Measurements from ENCODE around the gene TNFRSF8. TPM values are rescaled to one million over a fixed set of nuclear protein-coding genes. Genes with fewer than 3 reads are reported as not detected.

Gene TNFRSF8
- total RNA-seq: under 0.01 and 0.22 TPM in 2 replicates

DNA sequence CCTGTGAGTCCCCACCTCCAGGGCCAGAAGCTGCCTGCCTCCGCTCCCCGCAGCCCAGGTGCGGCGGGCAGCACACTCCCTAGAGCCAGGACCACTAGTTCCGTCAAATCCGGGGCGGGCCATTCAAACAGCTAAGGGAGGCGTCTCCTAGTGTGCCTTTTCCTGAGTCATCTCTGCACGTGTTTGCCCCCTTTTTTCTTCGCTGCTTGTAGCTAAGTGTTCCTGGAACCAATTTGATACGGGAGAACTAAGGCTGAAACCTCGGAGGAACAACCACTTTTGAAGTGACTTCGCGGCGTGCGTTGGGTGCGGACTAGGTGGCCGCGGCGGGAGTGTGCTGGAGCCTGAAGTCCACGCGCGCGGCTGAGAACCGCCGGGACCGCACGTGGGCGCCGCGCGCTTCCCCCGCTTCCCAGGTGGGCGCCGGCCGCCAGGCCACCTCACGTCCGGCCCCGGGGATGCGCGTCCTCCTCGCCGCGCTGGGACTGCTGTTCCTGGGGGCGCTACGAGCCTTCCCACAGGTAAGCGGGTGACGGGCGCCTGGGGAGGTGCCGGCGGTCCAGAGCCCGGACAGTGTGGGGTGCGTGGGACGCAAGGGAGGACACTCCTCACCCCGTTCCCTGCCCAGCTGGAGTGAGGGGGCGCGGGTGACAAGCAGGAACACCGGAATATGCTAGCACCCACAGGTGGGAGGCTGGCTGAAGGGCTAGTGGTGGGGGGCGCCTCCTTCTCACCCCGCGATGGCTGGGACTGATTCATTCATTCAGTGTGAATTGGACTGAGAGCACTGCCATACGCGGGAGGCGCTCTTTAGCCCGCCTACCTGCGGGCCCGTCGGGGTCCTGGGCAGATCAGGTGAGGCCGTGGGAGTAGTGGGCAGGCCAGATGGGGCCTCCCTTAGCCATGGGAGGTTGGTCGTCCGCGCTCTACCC lies at the start of gene TNFRSF8:
Gene TNFRSF8, plus strand, starts transcription at position 163 of the 932 bp plus-strand sequence. Its CDS starts 296 bp downstream, at position 459.

DNA sequence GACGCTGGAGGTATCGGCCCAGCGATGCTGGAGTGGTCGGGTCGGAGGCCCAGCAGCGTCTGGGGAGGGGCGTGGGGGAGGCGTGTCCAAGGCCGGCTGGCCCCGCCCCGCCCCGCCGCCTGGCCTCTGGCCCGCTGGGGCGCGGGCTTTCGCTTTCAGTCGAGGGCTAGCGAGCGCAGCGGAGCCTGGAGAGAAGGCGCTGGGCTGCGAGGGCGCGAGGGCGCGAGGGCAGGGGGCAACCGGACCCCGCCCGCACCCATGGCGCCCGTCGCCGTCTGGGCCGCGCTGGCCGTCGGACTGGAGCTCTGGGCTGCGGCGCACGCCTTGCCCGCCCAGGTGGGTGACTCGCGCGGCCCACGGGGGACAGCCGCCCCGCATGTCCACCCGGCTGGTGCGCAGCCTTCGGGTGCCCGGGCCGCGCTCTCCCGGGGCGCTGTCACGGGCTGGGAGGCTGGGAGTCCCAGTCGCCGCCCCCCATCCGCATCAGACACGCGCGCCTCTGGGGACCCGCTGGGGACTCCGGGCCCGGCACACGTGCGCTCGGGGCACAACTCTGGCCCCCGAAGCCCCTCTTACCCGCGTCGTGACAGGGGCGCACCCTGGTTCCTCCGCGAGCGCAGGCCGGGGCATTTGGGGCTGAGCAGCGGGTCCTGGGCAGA lies 103.9 kb downstream of the TNFRSF8 start, which contains the start of gene TNFRSF1B:
Gene TNFRSF1B, plus strand, starts transcription at position 158 of the 659 bp plus-strand sequence. Its CDS starts 101 bp downstream, at position 259.

Small RNA genes lying within 50 kb of the gene (small RNA-seq; reads per million reads assigned to genes)
- gene AL096840.1 (not detected), gene MIR4632 (not detected), gene MIR6729 (not detected), gene RF00019 (not detected), gene RN7SL649P (not detected), gene RNU6-777P (not detected), gene RPL23AP89 (not detected)

Other genes starting within 250 kb of the TNFRSF8 start
- gene NPPA, start 215.5 kb upstream of the TNFRSF8 start, total RNA-seq: not detected in 2 replicates
- gene NPPB, start 204.4 kb upstream of the TNFRSF8 start, total RNA-seq: not detected in 2 replicates
- 71.8 and 77.6 TPM in 2 replicates for gene KIAA2013, start 136.9 kb upstream of the TNFRSF8 start, total RNA-seq
- gene PLOD1, start 128.6 kb upstream of the TNFRSF8 start, total RNA-seq: 260 and 302 TPM in 2 replicates
- gene MFN2, start 82.9 kb upstream of the TNFRSF8 start, total RNA-seq: 68.8 and 72.4 TPM in 2 replicates
- gene MIIP, start 43.8 kb upstream of the TNFRSF8 start, total RNA-seq: 19.5 and 31.9 TPM in 2 replicates
- gene TNFRSF1B, start 103.7 kb downstream of the TNFRSF8 start, total RNA-seq: 28.1 and 30.5 TPM in 2 replicates
- gene VPS13D, start 166.7 kb downstream of the TNFRSF8 start, total RNA-seq: 46.2 and 48.3 TPM in 2 replicates